SK-MEL-5 (cell line): ENCODE measurements around the gene TPX2. TPM values are rescaled to one million over a fixed set of nuclear protein-coding genes. Genes with fewer than 3 reads are reported as not detected.
"Not testable (repeated sequence)": the region's sequence is repeated elsewhere in the genome, so short reads cannot be mapped to it uniquely, and the experiment has no call there.

Experiments
- DNase-seq: peaks from one replicate; pipeline ENCODE4 v3.0.0-alpha.2; 2016; ENCODE audit warnings: low read depth, low spot score
- in situ Hi-C: cut with HindIII; loops from 2 replicates; pipeline ENCODE4 v1.10.0; 2016; ENCODE audit warnings: low sequenced_read_pairs, high pct_unique_total_duplicates, low pct_unique_long_range_greater_than_20kb
- total RNA-seq: library from RNA; depleted of rRNA; stranded (reverse); fragments of >200 nt; shearing (Covaris generic); gene quantifications from 2 replicates; pipeline ENCODE4 v1.2.3, GENCODE V29; 2014

TPX2 gene
- total RNA-seq, 1 experiment from 2014 or later, result 74.2 TPM

GRCh38 chr20:31781945-31782344 is 42.9 kb downstream of the TPX2 start:
- DNase-seq, result no peak
- in situ Hi-C loops, result no loop called here

DNA sequence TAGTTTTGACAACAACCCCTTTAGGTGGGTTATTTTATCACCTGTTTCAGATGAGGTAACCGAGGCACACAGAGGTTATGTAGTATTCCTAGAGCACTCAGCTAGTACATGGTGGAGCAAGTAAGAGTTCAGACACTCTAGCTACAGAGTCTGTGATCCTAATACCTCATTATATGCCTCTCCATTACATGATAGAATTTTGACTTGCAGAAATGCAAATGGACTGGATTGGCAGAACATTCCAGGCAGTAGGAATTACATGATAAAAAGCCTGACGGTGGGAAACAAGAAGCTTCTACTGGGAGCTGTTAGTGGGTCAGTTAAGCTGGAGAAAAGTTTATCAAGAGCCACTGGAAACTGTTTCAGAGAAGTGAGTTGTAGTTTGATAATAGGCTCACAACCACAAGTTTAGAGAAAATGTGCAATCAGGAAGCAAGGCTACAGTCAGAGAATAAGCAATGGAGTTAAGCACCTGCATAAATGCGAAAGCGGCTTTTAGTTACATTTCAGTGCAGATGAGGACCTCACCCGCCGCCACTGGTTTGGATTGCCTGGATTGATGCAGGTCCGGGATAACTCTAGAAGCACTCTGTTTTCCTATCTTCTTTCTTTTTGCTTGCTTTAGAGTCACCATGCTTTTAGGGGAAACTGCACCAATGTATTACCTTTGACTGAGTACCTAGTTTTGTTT is 45.4 kb downstream of the TPX2 start:
- no peak for DNase-seq
- in situ Hi-C loops, result no loop called here

DNA sequence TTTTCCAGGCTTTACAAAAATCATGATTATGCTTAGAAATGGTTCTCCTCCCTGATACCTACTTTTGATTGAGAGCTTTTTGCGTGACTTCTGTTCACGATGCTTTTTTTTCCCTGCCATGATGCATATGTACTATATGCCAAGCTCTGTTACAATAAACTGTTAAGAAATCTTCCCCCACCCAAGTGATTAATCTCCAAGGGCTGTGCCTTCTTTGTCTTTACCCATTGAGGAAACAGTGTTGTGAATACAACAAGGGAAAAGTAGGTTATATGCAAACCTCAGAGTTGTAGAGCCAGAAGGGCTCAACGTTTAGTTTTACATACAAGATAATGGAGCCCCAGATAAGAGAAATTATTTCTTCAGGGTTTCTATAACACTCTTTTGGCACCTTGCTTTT is 46.0 kb downstream of the TPX2 start:
- DNase-seq, result no peak
- in situ Hi-C loops, result no loop called here

DNA sequence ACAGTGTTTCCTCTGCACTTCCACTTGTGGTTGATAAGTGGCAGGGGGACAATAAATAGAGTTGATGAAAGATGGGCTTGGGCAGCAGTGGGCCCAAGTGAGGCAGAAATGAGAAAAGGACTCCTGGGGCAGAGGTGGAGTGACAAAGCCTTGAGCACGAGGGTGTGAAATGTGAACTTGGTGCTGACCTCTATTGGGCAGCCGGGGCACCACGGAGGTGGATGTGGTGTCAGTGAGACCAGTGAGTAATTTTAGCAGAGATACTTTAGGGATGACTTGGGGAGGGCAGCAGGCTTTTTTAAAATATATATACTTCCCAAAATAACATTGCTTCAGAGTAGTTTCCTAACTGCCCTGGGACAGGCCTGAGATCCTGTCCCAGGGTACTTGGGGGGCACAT is 49.5 kb downstream of the TPX2 start:
- peak; percentile 21 for DNase-seq
- in situ Hi-C loops, result no loop called here

DNA sequence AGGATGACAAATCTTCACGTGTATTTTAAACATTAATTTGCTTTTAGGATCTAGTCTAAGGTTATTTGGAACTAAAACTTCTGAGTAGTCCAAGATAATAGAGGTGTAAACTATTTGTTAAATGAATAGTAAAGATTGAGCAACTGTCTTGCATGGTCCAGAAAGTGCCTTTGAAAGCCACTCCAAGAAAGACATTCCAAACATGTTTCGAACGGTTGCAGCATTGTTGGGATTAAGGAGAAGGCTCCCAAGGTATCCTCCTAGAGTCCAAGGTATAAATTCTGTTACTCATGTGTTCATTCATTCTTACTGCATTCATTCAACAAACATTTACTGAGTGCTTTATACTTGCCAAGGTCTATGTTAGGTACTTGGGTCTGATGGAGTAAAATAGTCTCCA is 51.3 kb downstream of the TPX2 start:
- in situ Hi-C loops, result no loop called here
- no peak for DNase-seq

DNA sequence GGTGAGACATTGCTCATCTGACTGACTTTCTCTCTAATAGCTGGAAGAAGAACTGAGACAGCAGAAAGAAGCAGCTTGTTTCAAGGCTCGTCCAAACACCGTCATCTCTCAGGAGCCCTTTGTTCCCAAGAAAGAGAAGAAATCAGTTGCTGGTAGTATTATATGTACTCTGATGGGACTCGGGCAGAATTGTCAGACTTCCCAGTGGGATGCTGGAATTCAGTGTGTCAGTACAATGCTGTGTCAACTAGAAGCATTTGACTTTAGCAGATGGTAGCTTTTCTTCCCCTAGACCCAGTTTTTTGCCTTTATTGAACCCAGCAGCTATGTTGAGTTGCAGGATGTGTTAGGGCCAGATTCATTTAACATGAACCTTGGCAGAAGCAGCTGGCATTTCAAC is 58.3 kb downstream of the TPX2 start:
- no peak for DNase-seq
- in situ Hi-C loops, result no loop called here

GRCh38 chr20:31801508-31801907 is 62.4 kb downstream of the TPX2 start:
- in situ Hi-C loops, result no loop called here
- no peak for DNase-seq

DNA sequence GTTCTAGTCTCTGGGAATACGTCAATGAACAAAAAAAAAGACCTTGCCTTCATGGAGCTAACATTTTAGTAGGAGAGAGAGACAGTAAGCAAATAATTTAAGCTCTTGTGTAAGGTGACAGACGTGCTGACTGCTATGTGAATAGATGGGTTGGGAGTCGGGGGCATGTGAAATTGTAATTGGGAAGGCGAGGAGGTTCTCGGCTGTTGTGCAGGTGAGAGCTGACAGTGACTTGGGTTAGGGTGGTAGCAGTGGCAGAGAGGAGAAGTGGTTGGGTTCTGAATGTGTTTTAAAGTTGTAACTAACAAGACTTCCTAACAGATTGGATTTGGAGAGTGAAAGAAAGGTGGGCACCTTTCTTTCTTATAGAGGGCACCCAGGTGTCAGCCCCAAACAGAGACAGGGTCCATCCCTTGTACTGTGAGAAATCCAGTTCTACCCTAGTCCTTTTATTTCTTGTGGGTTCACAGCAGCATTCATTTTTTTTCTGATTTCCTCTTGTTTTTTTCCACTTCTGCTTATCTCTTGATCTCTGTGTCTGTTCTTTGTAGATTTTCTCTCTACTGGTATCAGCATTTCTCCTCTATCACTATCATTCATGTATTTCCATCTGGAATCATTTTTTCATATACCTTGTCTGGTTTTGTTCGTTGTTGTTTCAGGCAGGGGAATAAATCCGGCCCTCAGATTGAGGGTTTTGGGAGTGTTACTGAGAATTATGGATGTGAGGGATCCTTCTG is 64.6 kb downstream of the TPX2 start:
- in situ Hi-C loops, result no loop called here
- no peak for DNase-seq

- no peak for DNase-seq
- in situ Hi-C loops, result no loop called here
These were observed 67.7 kb downstream of the TPX2 start for GRCh38 chr20:31806564-31807355.

DNA sequence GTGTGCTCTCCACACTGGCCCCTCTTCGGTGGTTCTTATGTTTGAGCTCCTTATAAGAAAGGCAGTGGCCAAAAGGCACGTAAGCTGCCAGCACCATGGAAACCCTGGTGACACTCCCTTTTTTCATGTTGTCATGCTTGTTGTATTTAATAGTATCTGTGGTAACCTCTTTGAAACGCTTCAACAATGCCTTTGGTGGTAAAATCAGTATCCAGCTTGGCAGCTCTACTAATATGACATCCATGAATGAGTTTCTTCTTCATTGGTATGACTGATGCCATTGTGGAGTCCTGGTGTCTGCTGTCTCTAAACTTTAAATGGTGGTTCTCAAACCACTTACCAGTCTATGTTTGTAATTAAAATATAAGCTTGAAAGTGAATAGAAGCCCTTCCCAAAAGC is 69.4 kb downstream of the TPX2 start:
- in situ Hi-C loops, result no loop called here
- DNase-seq, result no peak

DNA sequence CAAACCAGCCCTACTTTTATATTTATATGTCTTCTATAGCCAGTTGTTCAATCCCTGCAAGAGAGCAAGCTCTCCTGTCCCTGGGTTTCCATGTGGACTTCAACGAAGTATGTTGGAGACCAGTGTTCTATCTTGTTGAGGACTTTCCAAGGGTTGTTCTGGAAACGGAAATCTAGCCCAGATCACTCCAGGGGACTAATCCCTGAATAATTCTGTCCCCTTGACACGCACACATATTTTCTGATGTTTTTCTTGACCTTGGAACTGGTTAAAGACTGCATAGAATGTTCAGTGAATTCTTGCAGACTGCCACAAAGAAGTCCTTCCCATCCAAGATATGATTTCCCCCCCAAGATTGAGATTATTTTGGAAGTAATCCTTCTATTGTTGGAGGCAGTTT is 70.6 kb downstream of the TPX2 start:
- DNase-seq, result no peak
- in situ Hi-C loops, result no loop called here

GRCh38 chr20:31811198-31811597 is 72.1 kb downstream of the TPX2 start:
- no peak for DNase-seq
- in situ Hi-C loops, result no loop called here

GRCh38 chr20:31811796-31812728 is 73.0 kb downstream of the TPX2 start:
- DNase-seq, result peak; percentile 36
- in situ Hi-C loops, result no loop called here

GRCh38 chr20:31813611-31814010 is 74.5 kb downstream of the TPX2 start:
- DNase-seq, result no peak
- in situ Hi-C loops, result no loop called here

DNA sequence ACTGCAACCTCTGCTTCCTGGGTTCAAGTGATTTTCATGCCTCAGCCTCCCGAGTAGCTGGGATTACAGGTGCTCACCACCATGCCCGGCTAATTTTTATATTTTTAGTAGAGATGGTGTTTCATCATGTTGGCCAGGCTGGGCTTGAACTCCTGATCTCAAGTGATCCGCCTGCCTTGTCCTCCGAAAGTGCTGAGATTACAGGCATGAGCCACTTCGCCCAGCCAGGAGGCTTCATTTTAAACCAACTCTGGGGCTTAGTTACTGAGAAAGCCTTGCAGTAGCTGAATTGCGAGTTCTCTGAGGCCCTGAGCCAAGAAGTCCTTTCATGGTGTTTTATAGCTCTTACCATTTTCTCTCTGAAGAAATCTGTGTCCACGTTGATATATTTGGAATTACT is 75.1 kb downstream of the TPX2 start:
- in situ Hi-C loops, DNase-seq: not testable (repeated sequence)

DNA sequence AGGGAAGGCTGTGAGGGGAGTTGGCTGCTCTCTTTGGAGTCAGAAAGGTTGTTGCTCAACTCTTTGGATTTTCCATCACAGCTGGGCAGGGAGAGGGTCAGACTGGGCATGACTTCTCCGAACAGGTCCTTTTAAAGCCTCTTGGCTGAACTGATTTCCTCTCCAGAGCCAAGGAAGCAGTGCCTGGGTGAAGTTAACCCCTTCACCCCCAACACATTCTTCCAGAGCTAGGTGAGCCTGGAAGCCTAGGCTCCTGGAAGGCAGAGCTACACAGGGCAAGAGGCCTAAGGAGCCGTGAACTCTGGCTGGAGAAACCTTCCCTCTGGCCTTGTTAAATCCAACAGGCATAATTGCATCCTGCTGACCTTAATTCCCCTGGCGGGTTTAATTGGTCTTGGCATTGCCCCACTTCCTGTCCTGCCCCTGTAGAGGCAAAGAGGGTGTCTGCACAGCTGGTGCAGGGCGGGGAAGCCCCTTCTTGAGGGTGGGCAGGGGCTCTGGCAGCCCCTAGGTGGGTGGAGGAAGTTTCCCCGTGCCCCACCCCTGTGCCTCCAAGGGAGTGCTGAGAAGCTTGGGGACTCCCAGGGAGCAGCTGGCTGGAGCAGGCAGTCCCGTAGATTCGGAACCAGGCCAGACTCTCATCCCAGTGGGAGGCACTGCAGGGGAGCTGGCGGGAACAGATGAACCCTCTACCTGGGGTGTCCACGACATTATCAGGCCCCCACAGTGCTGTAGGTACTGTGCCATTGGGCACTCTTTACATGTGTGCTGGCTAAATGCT is 76.5 kb downstream of the TPX2 start:
- DNase-seq, result no peak
- in situ Hi-C loops, result no loop called here

- in situ Hi-C loops, result no loop called here
- no peak for DNase-seq
These were observed 77.1 kb downstream of the TPX2 start for GRCh38 chr20:31816221-31816620.
